SK-N-SH (cell line): ENCODE results near the gene FLRT2. TPM values are rescaled to one million over a fixed set of nuclear protein-coding genes. Genes with fewer than 3 reads are reported as not detected.
A peak's percentile ranks its signal among the peaks of the same experiment; 100 is the strongest.

Experiments used
- CTCF ChIA-PET: fragments of 300-600, 350-600 bp; formaldehyde crosslinking; extraction: SDS; loops from one replicate; lab custom pipeline; 2021; lab: Yijun Ruan, JAX
- POLR2A ChIA-PET: fragments of 350-600 bp; sonication (Branson Sonifier 250); formaldehyde crosslinking; extraction: SDS; loops from one replicate; lab custom pipeline; 2020; ENCODE audit warnings: antibody characterized with exemption, inconsistent platforms; lab: Yijun Ruan, JAX
- DNase-seq: peaks from one replicate; pipeline ENCODE4 v3.0.0; 2012
- H2AFZ ChIP-seq: fragments of 200-600 bp; sonication (generic); 2 replicates; pipeline ENCODE4 v1.8.1; 2016; ENCODE audit warnings: antibody characterized with exemption, mild to moderate bottlenecking, low read depth
- H3F3A ChIP-seq: fragments of 200-600 bp; sonication (generic); replicated peaks from 2 replicates; pipeline ENCODE3; 2016; ENCODE audit warnings: antibody characterized with exemption, mild to moderate bottlenecking; ENCODE audit not compliant: insufficient read depth
- H3K27ac ChIP-seq, 2 experiments: fragments of 200-500 bp in 1 of 2; fragments of 200-600 bp in 1 of 2; sonication (Bioruptor generic) in 1 of 2; sonication (generic), shearing (Covaris generic) in 1 of 2; 2 replicates each; pipeline versions ENCODE4 v1.5.1 to v1.6.1; 2014 to 2016; ENCODE audit warnings: low read depth in 2 of 2, inconsistent platforms in 1 of 2, low read length in 1 of 2, mild to moderate bottlenecking in 1 of 2, mixed read lengths in 1 of 2
- H3K27me3 ChIP-seq: fragments of 200-600 bp; sonication (generic), shearing (Covaris generic); 2 replicates; pipeline ENCODE4 v1.6.1; 2016; ENCODE audit warnings: mixed run types; ENCODE audit not compliant: insufficient read depth
- H3K36me3 ChIP-seq, 2 experiments: fragments of 200-500 bp in 1 of 2; fragments of 200-600 bp in 1 of 2; sonication (Bioruptor generic) in 1 of 2; sonication (generic) in 1 of 2; replicated peaks in 1 of 2; 2 replicates each; pipeline versions ENCODE3 to v1.5.1; 2014 to 2016; ENCODE audit warnings: low read length in 1 of 2, mild to moderate bottlenecking in 1 of 2; ENCODE audit not compliant: insufficient read depth in 2 of 2, control insufficient read depth in 1 of 2
- H3K4me1 ChIP-seq, 2 experiments: fragments of 200-500 bp in 1 of 2; fragments of 200-600 bp in 1 of 2; sonication (Bioruptor generic) in 1 of 2; sonication (generic), shearing (Covaris generic) in 1 of 2; 2 replicates each; pipeline versions ENCODE4 v1.5.1 to v1.6.1; 2014 to 2016; ENCODE audit warnings: low read depth in 1 of 2, low read length in 1 of 2, mixed run types in 1 of 2; ENCODE audit not compliant: insufficient read depth in 2 of 2, control insufficient read depth in 1 of 2
- H3K4me2 ChIP-seq: fragments of 200-600 bp; sonication (generic), shearing (Covaris generic); 2 replicates; pipeline ENCODE4 v1.6.1; 2017; ENCODE audit warnings: mixed run types
- H3K4me3 ChIP-seq, 2 experiments: fragments of 200-500 bp in 1 of 2; fragments of 200-600 bp in 1 of 2; sonication (Bioruptor generic) in 1 of 2; sonication (generic), shearing (Covaris generic) in 1 of 2; 2 replicates each; pipeline versions ENCODE4 v1.5.1 to v1.8.1; 2014 to 2016; ENCODE audit warnings: low read depth in 2 of 2, inconsistent platforms in 1 of 2, low read length in 1 of 2, mild to moderate bottlenecking in 1 of 2, mixed read lengths in 1 of 2, moderate library complexity in 1 of 2
- H3K79me2 ChIP-seq: fragments of 200-600 bp; sonication (generic); 2 replicates; pipeline ENCODE4 v1.8.1; 2017; ENCODE audit warnings: mild to moderate bottlenecking; ENCODE audit not compliant: insufficient read depth
- H3K9ac ChIP-seq: fragments of 200-600 bp; sonication (generic); 2 replicates; pipeline ENCODE4 v1.6.1; 2017; ENCODE audit warnings: mixed run types
- H3K9me2 ChIP-seq: fragments of 200-600 bp; sonication (generic); 2 replicates; pipeline ENCODE4 v1.6.1; 2017; ENCODE audit warnings: mixed run types
- H3K9me3 ChIP-seq: fragments of 200-600 bp; sonication (generic); 2 replicates; pipeline ENCODE4 v1.6.1; 2017; ENCODE audit warnings: mixed run types, mild to moderate bottlenecking, moderate library complexity
- H4K20me1 ChIP-seq: fragments of 200-600 bp; sonication (generic); 2 replicates; pipeline ENCODE4 v1.6.1; 2017; ENCODE audit warnings: mild to moderate bottlenecking, mixed run types; ENCODE audit not compliant: insufficient read depth
- CHD2 ChIP-seq: fragments of 150-350 bp; IDR thresholded peaks from 2 replicates; pipeline ENCODE4 v1.6.1; 2018; ENCODE audit warnings: low read length; ENCODE audit not compliant: partially characterized antibody
- EP300 ChIP-seq, 2 experiments: IDR thresholded peaks; 2 replicates each; pipeline versions ENCODE4 v1.4.0 to v1.6.1; 2012; ENCODE audit warnings: borderline replicate concordance in 1 of 2, low read depth in 1 of 2, low read length in 1 of 2
- FOSL2 ChIP-seq: IDR thresholded peaks from 2 replicates; pipeline ENCODE4 v1.4.0; 2012; ENCODE audit warnings: low read depth, mild to moderate bottlenecking, moderate library complexity, borderline replicate concordance
- FOXJ3 ChIP-seq: sonication (generic); formaldehyde crosslinking; IDR thresholded peaks from 2 replicates; pipeline ENCODE4 v1.5.1; 2020; ENCODE audit warnings: mild to moderate bottlenecking, missing genetic modification reagents
- GABPA ChIP-seq: IDR thresholded peaks from 2 replicates; pipeline ENCODE4 v1.4.0; 2012; ENCODE audit warnings: low read depth, mild to moderate bottlenecking
- MEF2A ChIP-seq: IDR thresholded peaks from 2 replicates; pipeline ENCODE4 v1.4.0; 2012; ENCODE audit warnings: low read depth, borderline replicate concordance
- POLR2AphosphoS5 ChIP-seq: IDR thresholded peaks from 2 replicates; pipeline ENCODE4 v1.6.1; 2012; ENCODE audit warnings: low read depth, low read length
- RCOR1 ChIP-seq: fragments of 150-350 bp; IDR thresholded peaks from 2 replicates; pipeline ENCODE4 v1.6.1; 2017; ENCODE audit warnings: antibody characterized with exemption, low read length
- TCF12 ChIP-seq: IDR thresholded peaks from 2 replicates; pipeline ENCODE4 v1.4.0; 2012
- YY1 ChIP-seq: IDR thresholded peaks from 2 replicates; pipeline ENCODE4 v1.4.0; 2012; ENCODE audit warnings: low read depth, mild to moderate bottlenecking
- WGBS: methylation state at CpG from one replicate; pipeline ENCODE4 v1.1.6; 2017; ENCODE audit warnings: low lambda C conversion rate; 5-methylcytosine and 5-hydroxymethylcytosine counted together
- polyA plus RNA-seq, 3 experiments: library from polyadenylated mRNA; depleted of rRNA; stranded (reverse); fragments of >200 nt; gene quantifications; 2 replicates each; pipeline ENCODE4 v1.2.3, GENCODE V29; 2012
- TF ChIP-seq, protein P1 (sequence below): IDR thresholded peaks from 2 replicates; pipeline ENCODE4 v1.6.1; 2012; ENCODE audit warnings: mild to moderate bottlenecking, low read depth, low read length, moderate library complexity
- TF ChIP-seq, protein P2 (sequence below): fragments of 150-350 bp; IDR thresholded peaks from 2 replicates; pipeline ENCODE4 v1.6.1; 2017; ENCODE audit warnings: antibody characterized with exemption, low read length, low read depth, borderline replicate concordance
- TF ChIP-seq, protein P3 (sequence below): fragments of 200-600 bp; sonication (generic); IDR thresholded peaks from 2 replicates; pipeline ENCODE4 v1.6.1; 2017; ENCODE audit warnings: antibody characterized with exemption, mild to moderate bottlenecking, moderate library complexity
- TF ChIP-seq, protein P4 (sequence below): fragments of 150-350 bp; IDR thresholded peaks from 2 replicates; pipeline ENCODE4 v1.6.1; 2016; ENCODE audit warnings: mild to moderate bottlenecking, low read depth, low read length

Gene FLRT2
- polyA plus RNA-seq, 1 of the 3 experiments (the other 2 are of a cell fraction), result 10.8 TPM

DNA sequence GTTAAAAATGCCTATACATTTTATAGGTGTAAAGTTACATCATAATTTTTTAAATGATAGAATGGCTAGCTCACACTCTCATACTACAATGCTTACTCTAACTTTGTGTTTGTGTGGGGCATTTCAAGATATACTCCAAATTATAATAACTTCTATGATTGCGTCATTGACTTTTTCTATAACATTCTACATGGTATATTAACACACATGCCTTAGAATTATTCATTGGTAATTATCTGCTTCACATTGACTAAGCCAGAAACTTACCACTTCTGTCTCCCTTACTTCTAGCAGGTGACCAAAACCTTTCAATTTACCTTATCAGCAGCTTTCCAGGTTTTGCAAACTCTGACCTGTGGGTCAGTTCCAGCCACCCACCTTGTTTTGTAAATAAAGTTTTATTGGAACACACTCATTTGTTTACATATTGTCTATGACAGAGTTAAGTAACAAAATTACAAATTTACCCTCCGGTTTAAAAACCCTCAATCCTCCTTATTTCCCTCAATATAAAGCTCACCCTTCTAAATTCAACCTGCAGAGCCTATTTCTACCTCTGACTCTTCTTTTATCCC is 12.7 kb upstream of the FLRT2 start:
- TF ChIP-seq, protein P1, sequence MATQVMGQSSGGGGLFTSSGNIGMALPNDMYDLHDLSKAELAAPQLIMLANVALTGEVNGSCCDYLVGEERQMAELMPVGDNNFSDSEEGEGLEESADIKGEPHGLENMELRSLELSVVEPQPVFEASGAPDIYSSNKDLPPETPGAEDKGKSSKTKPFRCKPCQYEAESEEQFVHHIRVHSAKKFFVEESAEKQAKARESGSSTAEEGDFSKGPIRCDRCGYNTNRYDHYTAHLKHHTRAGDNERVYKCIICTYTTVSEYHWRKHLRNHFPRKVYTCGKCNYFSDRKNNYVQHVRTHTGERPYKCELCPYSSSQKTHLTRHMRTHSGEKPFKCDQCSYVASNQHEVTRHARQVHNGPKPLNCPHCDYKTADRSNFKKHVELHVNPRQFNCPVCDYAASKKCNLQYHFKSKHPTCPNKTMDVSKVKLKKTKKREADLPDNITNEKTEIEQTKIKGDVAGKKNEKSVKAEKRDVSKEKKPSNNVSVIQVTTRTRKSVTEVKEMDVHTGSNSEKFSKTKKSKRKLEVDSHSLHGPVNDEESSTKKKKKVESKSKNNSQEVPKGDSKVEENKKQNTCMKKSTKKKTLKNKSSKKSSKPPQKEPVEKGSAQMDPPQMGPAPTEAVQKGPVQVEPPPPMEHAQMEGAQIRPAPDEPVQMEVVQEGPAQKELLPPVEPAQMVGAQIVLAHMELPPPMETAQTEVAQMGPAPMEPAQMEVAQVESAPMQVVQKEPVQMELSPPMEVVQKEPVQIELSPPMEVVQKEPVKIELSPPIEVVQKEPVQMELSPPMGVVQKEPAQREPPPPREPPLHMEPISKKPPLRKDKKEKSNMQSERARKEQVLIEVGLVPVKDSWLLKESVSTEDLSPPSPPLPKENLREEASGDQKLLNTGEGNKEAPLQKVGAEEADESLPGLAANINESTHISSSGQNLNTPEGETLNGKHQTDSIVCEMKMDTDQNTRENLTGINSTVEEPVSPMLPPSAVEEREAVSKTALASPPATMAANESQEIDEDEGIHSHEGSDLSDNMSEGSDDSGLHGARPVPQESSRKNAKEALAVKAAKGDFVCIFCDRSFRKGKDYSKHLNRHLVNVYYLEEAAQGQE, result no peak
- TF ChIP-seq POLR2AphosphoS5, result no peak
- no peak for TF ChIP-seq TCF12
- no peak for TF ChIP-seq FOSL2
- TF ChIP-seq, protein P2, sequence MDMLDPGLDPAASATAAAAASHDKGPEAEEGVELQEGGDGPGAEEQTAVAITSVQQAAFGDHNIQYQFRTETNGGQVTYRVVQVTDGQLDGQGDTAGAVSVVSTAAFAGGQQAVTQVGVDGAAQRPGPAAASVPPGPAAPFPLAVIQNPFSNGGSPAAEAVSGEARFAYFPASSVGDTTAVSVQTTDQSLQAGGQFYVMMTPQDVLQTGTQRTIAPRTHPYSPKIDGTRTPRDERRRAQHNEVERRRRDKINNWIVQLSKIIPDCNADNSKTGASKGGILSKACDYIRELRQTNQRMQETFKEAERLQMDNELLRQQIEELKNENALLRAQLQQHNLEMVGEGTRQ, result no peak
- TF ChIP-seq FOXJ3 (CRISPR knock-in tag), result no peak
- Histone ChIP-seq H3K27me3 (no peaks in the 10 kb centered on the region), H3K4me3 (peak overlapping the region in 1 of 2 experiments; percentile 56; a peak in 1 of 4 replicates), H4K20me1 (no peaks in the 10 kb centered on the region), H2AFZ (no peak overlapping the region), H3K4me1 (peaks cover 0 to 11% of the 10 kb centered on the region in 2 experiments; a peak in 2 of 4 replicates), H3K4me2 (peak overlapping the region; percentile 75), H3K79me2 (peaks cover 16% of the 10 kb centered on the region; the same call in 1 of the 2 replicates), H3F3A (peaks cover 25% of the 10 kb centered on the region), H3K36me3 (no peaks in the 10 kb centered on the region), H3K9me2 (no peaks in the 10 kb centered on the region), H3K9ac (peak overlapping the region; percentile 59; the same call in 1 of the 2 replicates), H3K27ac (peak overlapping the region; percentile 70 to 93), H3K9me3 (no peaks in the 10 kb centered on the region)
- whole genome bisulfite sequencing, result 36% methylated on average over 2 of the region's 2 CpGs
- ChIA-PET CTCF (interaction anchor here (1.0 kb wide), 1 partner anchor 11 kb away, joined by 3 read pairs; no protein-coding TSS in a partner anchor), POLR2A (no interaction called here)
- DNase-seq, result no peak

DNA sequence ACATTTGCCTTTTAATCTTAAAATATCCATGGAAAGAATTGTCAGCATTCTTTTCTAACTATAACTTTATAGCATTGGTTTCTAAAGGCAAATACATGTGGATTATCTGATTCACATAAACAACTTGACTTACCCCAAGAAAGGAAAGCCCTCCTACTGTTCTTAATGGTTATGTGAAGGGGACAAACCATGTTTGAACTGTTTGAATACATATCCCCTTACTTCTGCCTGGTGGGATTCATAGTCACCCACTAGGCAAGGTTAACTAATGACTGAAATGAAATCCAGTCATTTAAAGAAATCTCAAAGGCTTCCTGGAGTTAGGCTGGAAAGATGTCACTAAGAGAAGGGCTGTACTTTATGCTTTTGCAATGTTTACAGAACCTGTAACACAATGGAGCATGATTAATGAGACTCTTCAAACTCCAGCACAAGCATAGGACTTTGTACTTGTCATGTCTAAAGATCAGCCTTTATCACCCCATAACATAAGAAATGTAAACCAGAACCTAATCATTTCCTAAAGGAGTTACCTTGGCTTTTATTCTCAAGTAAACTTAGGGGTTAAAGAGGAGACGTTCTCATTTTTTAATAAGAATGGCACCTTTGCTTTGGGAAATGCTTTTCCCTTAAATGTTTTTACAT is 10.2 kb upstream of the FLRT2 start:
- 77% methylated on average over 1 of the region's 1 CpG for WGBS
- H2AFZ ChIP-seq, result no peak overlapping the region
- TF ChIP-seq, protein P3, sequence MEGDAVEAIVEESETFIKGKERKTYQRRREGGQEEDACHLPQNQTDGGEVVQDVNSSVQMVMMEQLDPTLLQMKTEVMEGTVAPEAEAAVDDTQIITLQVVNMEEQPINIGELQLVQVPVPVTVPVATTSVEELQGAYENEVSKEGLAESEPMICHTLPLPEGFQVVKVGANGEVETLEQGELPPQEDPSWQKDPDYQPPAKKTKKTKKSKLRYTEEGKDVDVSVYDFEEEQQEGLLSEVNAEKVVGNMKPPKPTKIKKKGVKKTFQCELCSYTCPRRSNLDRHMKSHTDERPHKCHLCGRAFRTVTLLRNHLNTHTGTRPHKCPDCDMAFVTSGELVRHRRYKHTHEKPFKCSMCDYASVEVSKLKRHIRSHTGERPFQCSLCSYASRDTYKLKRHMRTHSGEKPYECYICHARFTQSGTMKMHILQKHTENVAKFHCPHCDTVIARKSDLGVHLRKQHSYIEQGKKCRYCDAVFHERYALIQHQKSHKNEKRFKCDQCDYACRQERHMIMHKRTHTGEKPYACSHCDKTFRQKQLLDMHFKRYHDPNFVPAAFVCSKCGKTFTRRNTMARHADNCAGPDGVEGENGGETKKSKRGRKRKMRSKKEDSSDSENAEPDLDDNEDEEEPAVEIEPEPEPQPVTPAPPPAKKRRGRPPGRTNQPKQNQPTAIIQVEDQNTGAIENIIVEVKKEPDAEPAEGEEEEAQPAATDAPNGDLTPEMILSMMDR, result no peak
- TF ChIP-seq POLR2AphosphoS5 (no peak), CHD2 (no peak), YY1 (no peak), MEF2A (no peak), RCOR1 (no peak), EP300 (IDR thresholded peaks at IDR 0.05; ENCODE audit: borderline replicate concordance in 1 of 2, low read depth in 1 of 2, low read length in 1 of 2) (no peak), GABPA (no peak)
- TF ChIP-seq, protein P2, result no peak
- TF ChIP-seq, protein P4, sequence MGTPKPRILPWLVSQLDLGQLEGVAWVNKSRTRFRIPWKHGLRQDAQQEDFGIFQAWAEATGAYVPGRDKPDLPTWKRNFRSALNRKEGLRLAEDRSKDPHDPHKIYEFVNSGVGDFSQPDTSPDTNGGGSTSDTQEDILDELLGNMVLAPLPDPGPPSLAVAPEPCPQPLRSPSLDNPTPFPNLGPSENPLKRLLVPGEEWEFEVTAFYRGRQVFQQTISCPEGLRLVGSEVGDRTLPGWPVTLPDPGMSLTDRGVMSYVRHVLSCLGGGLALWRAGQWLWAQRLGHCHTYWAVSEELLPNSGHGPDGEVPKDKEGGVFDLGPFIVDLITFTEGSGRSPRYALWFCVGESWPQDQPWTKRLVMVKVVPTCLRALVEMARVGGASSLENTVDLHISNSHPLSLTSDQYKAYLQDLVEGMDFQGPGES, result no peak

More for the DNA sequence above, 10.2 kb upstream of the FLRT2 start:
- no peak for DNase-seq
- ChIA-PET CTCF (interaction anchor here (0.7 kb wide), 1 partner anchor 8 kb away, joined by 3 read pairs; no protein-coding TSS in a partner anchor), POLR2A (no interaction called here)
- Histone ChIP-seq H3F3A (peaks cover 25% of the 10 kb centered on the region), H4K20me1 (no peaks in the 10 kb centered on the region), H3K36me3 (no peaks in the 10 kb centered on the region), H3K4me1 (peaks cover 0 to 11% of the 10 kb centered on the region in 2 experiments; a peak in 2 of 4 replicates), H3K9me3 (no peaks in the 10 kb centered on the region), H3K4me3 (no peak overlapping the region), H3K9me2 (no peaks in the 10 kb centered on the region), H3K9ac (no peak overlapping the region), H3K4me2 (no peak overlapping the region; the same call in 1 of the 2 replicates), H3K27ac (no peak overlapping the region), H3K79me2 (peaks cover 8% of the 10 kb centered on the region; the same call in 1 of the 2 replicates), H3K27me3 (no peaks in the 10 kb centered on the region)
